DOHH2 (cell line): ENCODE results near the gene CRYGN.

Experiments used
- EZH2phosphoT487 ChIP-seq: fragments of 200-600 bp; sonication (generic); IDR thresholded peaks from 2 replicates; pipeline ENCODE4 v1.6.1; 2017; ENCODE audit warnings: borderline replicate concordance, mild to moderate bottlenecking, antibody characterized with exemption, low read length, moderate library complexity, mixed read lengths
- TF ChIP-seq, protein P1 (sequence below): fragments of 200-600 bp; sonication (generic); IDR thresholded peaks from one replicate; pipeline ENCODE4 v1.5.1; 2014; ENCODE audit warnings: antibody characterized with exemption, mild to moderate bottlenecking, low read depth, low read length; ENCODE audit not compliant: poor library complexity, severe bottlenecking

DNA sequence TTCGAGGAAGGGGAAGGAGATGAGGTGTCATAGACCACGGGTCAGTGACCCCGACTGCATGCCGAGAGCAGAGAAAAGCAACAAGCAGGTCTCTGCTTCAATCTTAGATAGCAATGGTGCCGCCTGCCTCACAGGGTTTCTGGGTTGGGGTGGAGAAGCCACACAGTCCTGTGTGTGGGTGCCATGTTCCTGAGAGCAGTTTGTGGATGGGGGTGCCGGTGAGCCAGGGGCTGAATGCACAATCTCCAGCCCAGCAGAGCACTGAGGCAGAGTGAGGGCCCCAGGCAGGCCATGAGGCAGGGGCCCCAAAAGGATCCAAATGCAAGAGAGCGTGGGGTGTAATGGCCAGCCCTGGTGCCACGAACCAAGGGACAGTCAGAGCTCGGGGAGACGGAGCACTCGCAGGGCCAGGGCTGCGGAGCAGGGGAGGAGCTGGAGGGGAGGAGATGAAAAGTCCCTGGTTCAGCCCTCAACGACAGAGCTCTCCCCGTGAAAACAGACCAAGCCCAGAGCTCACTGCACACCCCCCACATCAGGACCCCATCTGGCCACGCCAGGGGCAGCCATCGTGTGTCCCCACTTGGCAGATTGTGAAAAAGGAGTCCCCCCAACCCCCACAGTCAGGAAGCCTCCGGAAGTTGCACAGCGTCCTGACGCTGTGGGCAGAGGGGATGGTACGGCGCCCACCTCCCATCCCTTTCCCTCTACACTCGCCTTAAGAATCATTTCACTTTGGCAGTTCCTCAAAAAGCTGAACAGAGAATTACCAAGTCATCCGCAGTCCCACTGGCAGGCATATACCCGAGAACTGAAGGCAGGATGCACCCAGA, 50.0 kb downstream of the CRYGN start:
- TF ChIP-seq, protein P1, sequence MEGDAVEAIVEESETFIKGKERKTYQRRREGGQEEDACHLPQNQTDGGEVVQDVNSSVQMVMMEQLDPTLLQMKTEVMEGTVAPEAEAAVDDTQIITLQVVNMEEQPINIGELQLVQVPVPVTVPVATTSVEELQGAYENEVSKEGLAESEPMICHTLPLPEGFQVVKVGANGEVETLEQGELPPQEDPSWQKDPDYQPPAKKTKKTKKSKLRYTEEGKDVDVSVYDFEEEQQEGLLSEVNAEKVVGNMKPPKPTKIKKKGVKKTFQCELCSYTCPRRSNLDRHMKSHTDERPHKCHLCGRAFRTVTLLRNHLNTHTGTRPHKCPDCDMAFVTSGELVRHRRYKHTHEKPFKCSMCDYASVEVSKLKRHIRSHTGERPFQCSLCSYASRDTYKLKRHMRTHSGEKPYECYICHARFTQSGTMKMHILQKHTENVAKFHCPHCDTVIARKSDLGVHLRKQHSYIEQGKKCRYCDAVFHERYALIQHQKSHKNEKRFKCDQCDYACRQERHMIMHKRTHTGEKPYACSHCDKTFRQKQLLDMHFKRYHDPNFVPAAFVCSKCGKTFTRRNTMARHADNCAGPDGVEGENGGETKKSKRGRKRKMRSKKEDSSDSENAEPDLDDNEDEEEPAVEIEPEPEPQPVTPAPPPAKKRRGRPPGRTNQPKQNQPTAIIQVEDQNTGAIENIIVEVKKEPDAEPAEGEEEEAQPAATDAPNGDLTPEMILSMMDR = no peak
- no peak for TF ChIP-seq EZH2phosphoT487
